Measurements from ENCODE around the gene EHD3.

The EHD3 gene

DNA sequence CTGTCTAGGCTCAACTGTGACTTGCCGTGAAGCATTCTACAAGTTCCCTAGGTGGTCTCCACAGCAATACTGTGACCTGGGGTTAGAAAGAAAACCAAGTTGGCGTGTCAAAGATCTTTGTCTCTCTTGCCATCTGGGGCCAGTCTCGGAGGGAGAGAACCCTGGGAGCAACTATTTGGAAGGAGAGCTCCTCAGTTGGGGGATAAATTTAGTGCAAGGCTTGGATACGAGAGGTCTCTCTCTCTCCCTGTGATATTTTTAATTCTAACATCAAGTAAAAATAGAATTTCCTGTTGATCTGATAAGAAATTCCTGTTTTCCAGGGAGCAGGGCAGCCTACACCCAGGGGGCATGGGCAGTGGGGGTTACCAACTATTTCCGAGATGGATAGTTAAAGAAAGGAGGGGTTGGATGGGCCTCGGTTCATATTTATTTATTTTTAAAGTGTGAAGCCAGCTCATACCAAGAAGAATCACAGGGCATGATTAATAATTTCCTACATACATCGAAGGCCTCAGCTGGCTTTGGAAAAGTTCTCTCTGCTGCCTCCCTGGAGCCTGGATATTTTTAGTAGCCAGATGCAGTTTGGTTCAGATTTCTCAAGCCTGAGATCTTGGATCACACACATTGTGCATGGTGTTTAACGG is 62.8 kb downstream of the EHD3 start:
- DNase-seq: no peak

DNA sequence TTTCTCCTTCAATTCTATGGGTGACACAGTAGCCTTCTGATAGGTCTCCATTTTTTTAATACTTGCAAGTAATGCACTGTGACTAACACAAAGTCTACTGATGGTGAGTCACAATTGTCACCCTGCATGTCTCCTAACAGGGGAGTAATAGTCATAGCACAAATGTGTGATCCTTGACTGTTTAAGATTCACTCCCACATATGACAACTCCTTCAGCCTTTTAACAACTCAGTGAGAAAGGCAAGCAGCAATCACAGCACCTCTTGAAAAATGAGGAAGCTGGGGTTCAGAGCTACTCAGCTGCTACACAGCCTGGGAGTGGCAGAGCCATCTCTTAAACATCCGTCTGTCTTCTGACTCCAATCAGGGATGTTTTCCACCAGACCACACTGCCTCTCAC is 63.8 kb downstream of the EHD3 start:
- no peak for DNase-seq

DNA sequence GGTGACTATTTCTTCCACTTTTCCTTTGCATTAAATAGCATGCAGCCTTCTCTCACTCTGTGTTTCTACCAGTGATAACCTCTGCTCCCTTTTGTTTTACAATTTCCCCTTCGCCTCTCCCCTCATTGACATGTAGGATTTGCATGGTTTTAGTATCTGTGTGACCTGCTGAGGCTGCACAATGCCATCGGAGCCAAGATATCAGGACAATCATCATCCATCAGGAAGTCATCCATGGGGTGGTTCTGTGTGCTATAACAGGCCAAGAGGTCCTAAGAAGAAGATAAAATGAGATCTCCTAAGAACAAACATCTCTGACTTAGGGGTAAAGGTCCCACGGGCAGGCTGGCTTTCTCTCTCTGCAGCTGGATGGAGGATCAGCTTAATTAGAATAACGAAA is 65.6 kb downstream of the EHD3 start:
- no peak for DNase-seq

DNA sequence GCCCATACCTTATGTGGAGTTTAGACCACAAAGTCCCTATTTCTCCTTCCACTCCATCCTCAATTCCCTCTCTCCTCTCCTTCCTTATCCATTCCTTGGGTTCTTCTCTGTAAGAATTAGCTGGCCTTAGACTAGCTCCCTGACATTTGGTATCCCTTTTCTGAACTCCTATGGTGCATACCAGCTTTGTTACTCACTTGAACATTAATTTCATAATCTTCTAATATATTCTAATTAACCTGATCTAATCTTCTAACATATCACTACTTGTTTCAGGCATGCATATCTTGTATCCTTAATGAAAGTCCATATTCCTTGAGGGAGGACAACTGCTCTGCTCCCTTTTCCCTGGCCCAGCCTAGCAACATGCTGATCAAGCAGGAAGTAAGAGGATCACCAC is 66.4 kb downstream of the EHD3 start:
- no peak for DNase-seq

DNA sequence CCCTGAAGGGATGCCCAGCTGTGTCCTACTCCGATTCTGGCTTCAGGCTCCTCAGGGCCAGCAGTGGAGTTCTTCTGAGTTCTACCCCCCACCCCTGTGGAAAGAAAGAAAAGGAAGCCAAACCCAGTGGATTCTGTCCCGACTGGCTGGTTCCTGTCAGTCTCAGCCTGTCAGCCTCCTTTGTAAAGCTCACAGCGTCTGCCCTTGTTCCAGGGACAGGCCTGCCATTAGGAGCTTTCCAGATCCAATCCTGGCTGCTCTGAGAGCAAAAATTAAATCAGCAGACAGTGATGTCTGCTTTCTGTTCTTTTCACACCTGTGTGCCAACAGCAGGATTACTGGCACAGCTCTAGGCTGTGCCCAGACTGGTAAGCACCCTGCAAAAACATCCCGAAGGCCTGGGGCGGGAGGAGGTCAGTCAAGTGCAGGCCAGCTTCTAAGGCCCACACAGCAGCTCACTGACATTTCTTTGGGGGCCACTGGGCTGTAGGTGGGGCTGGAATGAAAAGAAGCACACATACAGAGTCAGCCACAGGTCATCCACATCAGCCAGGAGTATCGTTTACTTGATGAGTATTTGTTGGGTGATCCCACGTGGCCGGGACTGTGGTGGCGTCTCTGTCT is 69.1 kb downstream of the EHD3 start:
- DNase-seq: no peak

DNA sequence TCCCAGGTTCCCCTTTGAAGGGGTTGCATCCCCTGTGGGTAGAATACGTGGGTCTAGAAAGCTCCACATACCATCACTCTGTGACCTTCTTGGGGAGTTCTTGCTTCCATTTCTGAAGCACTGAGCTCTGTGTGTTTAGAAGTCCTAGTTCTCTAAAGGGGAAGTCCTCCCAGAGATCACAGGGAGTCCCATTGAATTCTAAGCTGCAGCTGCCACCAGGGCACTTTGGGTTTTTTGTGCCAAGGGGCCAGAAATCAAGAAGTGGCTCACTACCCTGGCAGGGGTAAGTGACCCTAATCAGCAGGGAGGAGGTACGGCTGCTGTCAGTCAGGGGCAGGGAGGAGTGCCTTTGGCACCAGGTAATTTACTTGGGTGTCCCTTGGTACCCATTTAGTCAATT is 70.9 kb downstream of the EHD3 start:
- no peak for DNase-seq

DNA sequence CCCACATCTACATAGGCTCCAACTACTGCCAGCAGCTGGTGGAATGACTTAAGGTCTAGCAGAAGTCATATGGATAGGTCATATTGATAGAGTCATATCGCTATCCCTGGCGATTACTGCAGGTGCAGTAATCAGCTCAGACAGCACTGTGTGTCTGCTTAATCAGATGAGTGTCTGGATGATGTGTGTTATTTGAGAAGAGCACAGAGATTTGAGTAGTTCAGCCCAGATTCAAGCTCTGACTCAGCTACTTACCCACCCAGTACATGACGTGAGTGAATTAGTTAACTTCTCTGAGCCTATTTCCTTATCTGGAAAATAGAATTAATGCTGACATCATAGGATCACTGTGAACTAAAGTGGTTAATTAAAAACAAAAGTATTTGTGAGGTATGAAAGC is 78.9 kb downstream of the EHD3 start:
- DNase-seq: no peak

DNA sequence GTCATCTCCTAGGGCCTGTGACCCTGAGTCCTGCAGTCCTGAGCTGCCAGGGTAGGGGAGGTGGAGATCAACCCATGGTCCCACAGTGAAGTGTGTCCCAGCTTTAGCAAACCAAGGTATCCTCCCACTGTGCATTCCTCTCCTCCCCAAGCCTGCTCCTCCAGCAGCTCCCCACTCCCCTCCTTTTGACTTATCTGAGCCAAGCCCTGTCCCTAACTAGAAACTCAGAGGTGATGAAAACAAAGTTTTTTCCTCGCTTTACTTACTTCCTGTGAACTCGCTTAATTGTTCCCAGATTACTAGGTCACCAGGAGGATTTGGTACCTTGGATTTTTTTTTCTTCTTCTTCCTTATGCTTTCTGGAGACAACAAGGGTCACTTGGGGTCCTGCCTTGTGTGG is 80.8 kb downstream of the EHD3 start:
- no peak for DNase-seq

DNA sequence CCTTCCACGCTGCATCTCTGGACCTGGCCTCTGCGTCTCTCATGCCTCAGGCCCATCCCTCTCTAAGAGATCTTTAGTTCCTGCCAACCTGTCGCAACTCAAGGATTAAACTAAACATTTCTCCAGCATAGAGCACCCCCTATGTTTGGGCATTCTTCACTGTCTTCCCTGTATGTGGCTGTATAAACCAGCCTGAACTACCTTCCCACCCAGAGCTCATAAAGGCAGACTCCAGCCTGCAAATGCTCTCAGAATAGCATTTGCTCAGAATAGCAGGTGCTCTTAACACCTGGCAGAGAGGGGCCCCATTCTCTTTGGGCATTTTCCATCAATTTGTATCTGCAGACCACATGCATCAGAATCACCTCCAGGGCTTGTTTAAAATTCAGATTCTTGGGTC is 83.4 kb downstream of the EHD3 start:
- DNase-seq: no peak

DNA sequence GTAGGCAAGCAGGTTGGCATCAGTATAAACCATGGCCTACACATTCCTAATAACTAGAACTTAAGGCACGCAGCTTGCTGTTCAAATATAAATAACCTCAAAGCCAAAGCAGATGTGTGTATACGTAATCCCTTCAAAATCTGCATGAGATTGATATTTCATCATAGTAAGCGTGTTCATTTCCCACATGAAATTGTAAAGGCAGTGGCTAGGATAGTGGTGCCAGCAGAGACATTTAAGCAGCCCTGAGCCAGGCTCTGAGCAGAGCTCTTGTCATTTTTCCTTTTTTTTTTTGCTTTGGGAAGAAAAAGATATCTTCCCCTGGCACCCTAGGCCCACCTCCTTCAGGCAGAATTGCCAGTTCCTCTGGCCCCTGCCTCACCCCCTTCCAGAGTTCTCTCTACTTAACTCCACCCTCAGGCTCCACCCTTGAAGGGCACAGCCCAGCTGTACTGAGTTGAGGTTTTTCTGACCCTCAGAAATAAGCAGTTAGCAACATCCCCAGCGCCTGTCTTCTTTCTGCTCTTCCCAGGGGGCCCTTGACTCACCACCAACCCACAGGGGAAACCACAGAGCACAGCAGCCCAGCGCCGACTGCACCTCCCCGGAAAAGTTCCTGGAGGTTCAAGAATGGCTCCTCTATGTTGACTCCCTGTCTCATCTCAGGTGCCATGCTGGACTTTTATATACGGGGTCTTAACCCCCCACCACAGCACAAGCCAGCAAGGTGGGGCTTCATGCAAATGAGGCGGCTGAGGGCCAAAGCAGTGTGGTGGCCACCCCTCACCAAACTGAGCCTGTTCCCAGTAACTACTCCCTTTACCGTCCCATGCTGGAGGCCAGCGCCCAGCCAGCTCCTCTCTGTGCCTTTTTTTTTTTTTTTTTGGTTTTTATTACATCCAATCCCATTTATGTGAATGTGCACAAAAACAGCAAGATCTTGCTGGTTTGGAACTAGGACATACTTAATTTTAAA is 84.7 kb downstream of the EHD3 start:
- no peak for DNase-seq
